ENCODE results near the gene CAAP1.

The CAAP1 gene

GRCh38 chr9:26807161-26807560, 85.4 kb downstream of the CAAP1 start:
- ATAC-seq: no peak
- no peaks in the 10 kb centered on the region for H3K36me3 Mint-ChIP-seq (ENCODE audit: low read depth)
- H3K4me1 Mint-ChIP-seq: no peaks in the 10 kb centered on the region
- no peak for DNase-seq
- peaks cover 3% of the 10 kb centered on the region for H3K9me3 Mint-ChIP-seq
- H3K27ac Mint-ChIP-seq: no peak overlapping the region
- no peak overlapping the region for H3K4me3 Mint-ChIP-seq
- H3K27me3 Mint-ChIP-seq: peaks cover 12% of the 10 kb centered on the region

GRCh38 chr9:26802921-26803320, 89.7 kb downstream of the CAAP1 start:
- Mint-ChIP-seq H3K4me3 (no peak overlapping the region), H3K4me1 (no peaks in the 10 kb centered on the region), H3K27ac (no peak overlapping the region), H3K27me3 (no peaks in the 10 kb centered on the region), H3K36me3 (ENCODE audit: low read depth) (no peaks in the 10 kb centered on the region), H3K9me3 (no peaks in the 10 kb centered on the region)
- ATAC-seq: no peak
- no peak for DNase-seq

GRCh38 chr9:26801772-26802171, 90.8 kb downstream of the CAAP1 start:
- Mint-ChIP-seq H3K36me3 (ENCODE audit: low read depth) (no peaks in the 10 kb centered on the region), H3K4me3 (no peak overlapping the region), H3K4me1 (no peaks in the 10 kb centered on the region), H3K27me3 (no peaks in the 10 kb centered on the region), H3K27ac (no peak overlapping the region), H3K9me3 (no peaks in the 10 kb centered on the region)
- DNase-seq (no peak), ATAC-seq (no peak)

GRCh38 chr9:26800322-26800721, 92.3 kb downstream of the CAAP1 start:
- H3K4me1 Mint-ChIP-seq: no peaks in the 10 kb centered on the region
- H3K36me3 Mint-ChIP-seq (ENCODE audit: low read depth): no peaks in the 10 kb centered on the region
- H3K27ac Mint-ChIP-seq: no peak overlapping the region
- no peaks in the 10 kb centered on the region for H3K27me3 Mint-ChIP-seq
- H3K9me3 Mint-ChIP-seq: no peaks in the 10 kb centered on the region
- no peak for DNase-seq
- no peak for ATAC-seq
- no peak overlapping the region for H3K4me3 Mint-ChIP-seq

GRCh38 chr9:26791274-26791673, 101.3 kb downstream of the CAAP1 start:
- Mint-ChIP-seq H3K4me1 (peaks cover 1% of the 10 kb centered on the region), H3K4me3 (no peak overlapping the region), H3K36me3 (ENCODE audit: low read depth) (no peaks in the 10 kb centered on the region), H3K9me3 (peaks cover 9% of the 10 kb centered on the region), H3K27ac (no peak overlapping the region), H3K27me3 (no peaks in the 10 kb centered on the region)
- ATAC-seq (no peak), DNase-seq (no peak)

Measured in activated naive CD8-positive, alpha-beta T cell treated with anti-CD3 and anti-CD28 coated beads, Interleukin-2, amount 50 U/mL, for 24 hours (primary cell).